Right renal pelvis (tissue), 4 donors: ENCODE measurements around the gene ZNF221. TPM values are rescaled to one million over a fixed set of nuclear protein-coding genes. Genes with fewer than 3 reads are reported as not detected.
"Not testable (repeated sequence)": the region's sequence is repeated elsewhere in the genome, so short reads cannot be mapped to it uniquely, and the experiment has no call there.

Experiments
- DNase-seq, 4 donors: peaks; one replicate each; pipeline ENCODE4 v3.0.0-alpha.2; 2013; ENCODE audit warnings: low read depth in 4 of 4, low spot score in 3 of 4, missing footprints in 1 of 4
- polyA plus RNA-seq, 4 donors: library from polyadenylated mRNA; unstranded; fragments of 120-200 nt; gene quantifications; one replicate each; pipeline ENCODE4 v1.2.1, GENCODE V29; 2013; ENCODE audit not compliant: insufficient read length in 4 of 4

Gene ZNF221
- polyA plus RNA-seq, result 1 to 10 TPM; 4.6 to 6.8 (median 5.4) TPM

- DNase-seq, result peak; percentile 89 to 95 (median 94)
These were observed at the start of gene ZNF221 for GRCh38 chr19:43950834-43951645. ZNF221 (plus strand) TSS chr19:43951228; CDS start chr19:43962727, 11,499 bp downstream.

GRCh38 chr19:43901395-43902390 lies 49.3 kb upstream of the ZNF221 start:
- peak; percentile 70 to 79 (median 73) for DNase-seq

- DNase-seq, result no peak
These were observed 48.6 kb upstream of the ZNF221 start for GRCh38 chr19:43902399-43902798.

- DNase-seq, result no peak
These were observed 45.1 kb upstream of the ZNF221 start for GRCh38 chr19:43905897-43906296.

- no peak for DNase-seq
These were observed 44.3 kb upstream of the ZNF221 start for GRCh38 chr19:43906774-43907173.

- DNase-seq, result no peak
These were observed 42.4 kb upstream of the ZNF221 start for GRCh38 chr19:43908659-43909058.

GRCh38 chr19:43910884-43911283 lies 40.1 kb upstream of the ZNF221 start:
- DNase-seq, result no peak

GRCh38 chr19:43913383-43913782 lies 37.6 kb upstream of the ZNF221 start:
- no peak for DNase-seq

- no peak for DNase-seq
These were observed 37.0 kb upstream of the ZNF221 start for GRCh38 chr19:43914051-43914450.

GRCh38 chr19:43923875-43924274 lies 27.2 kb upstream of the ZNF221 start:
- no peak for DNase-seq

GRCh38 chr19:43928820-43929219 lies 22.2 kb upstream of the ZNF221 start:
- DNase-seq, result no peak

GRCh38 chr19:43934055-43934984 lies 16.7 kb upstream of the ZNF221 start:
- peak in 1 of 4 donors; percentile 1 for DNase-seq

GRCh38 chr19:43934985-43935708 lies 15.9 kb upstream of the ZNF221 start, which contains the start of gene ZNF45:
ZNF45 (minus strand) TSS chr19:43935282; CDS start chr19:43922185, 13,097 bp downstream.
- DNase-seq, result peak; percentile 87 to 89 (median 88)

GRCh38 chr19:43936188-43936587 lies 14.8 kb upstream of the ZNF221 start:
- no peak for DNase-seq

GRCh38 chr19:43939557-43940260 lies 11.3 kb upstream of the ZNF221 start:
- no peak for DNase-seq

GRCh38 chr19:43940719-43941118 lies 10.3 kb upstream of the ZNF221 start:
- DNase-seq, result no peak

- no peak for DNase-seq
These were observed 9.8 kb upstream of the ZNF221 start for GRCh38 chr19:43941209-43941608.

GRCh38 chr19:43947412-43947811 lies 3.6 kb upstream of the ZNF221 start:
- not testable (repeated sequence) for DNase-seq

- DNase-seq, result not testable (repeated sequence)
These were observed 1.2 kb upstream of the ZNF221 start for GRCh38 chr19:43949803-43950202.
